ENCODE measurements around the gene EMC6. TPM values are rescaled to one million over a fixed set of nuclear protein-coding genes. Genes with fewer than 3 reads are reported as not detected.

The EMC6 gene
- total and polyA plus RNA-seq, 2 of the 13 experiments (the other 11 are each of a cell fraction or from before 2014, with no cell fraction given), result 45.1 to 47.7 TPM

- TF ChIP-seq ZNF574 (CRISPR knock-in tag; IDR thresholded peaks at IDR 0.05) (0 out of 2 replicates have a peak, but pooled peaks have one; percentile 18), PAXIP1 (CRISPR knock-in tag; conservative IDR thresholded peaks at IDR 0.05) (peak; percentile 24; the same call in 1 of the 2 replicates), ZBTB1 (CRISPR knock-in tag; IDR thresholded peaks at IDR 0.05; ENCODE audit: borderline replicate concordance) (no peak), ZNF280B (CRISPR knock-in tag; IDR thresholded peaks at IDR 0.05; ENCODE audit: borderline replicate concordance) (no peak), ZNF687 (CRISPR knock-in tag; IDR thresholded peaks at IDR 0.05) (peak; percentile 72), ZIK1 (CRISPR knock-in tag; IDR thresholded peaks at IDR 0.05; ENCODE audit: borderline replicate concordance, low read depth) (no peak), HNF4A (CRISPR knock-in tag; IDR thresholded peaks at IDR 0.05) (peak; percentile 30; the same call in 1 of the 2 replicates), ZFAT (CRISPR knock-in tag; conservative IDR thresholded peaks at IDR 0.05) (no peak), NR2C2 (CRISPR knock-in tag; IDR thresholded peaks at IDR 0.05; ENCODE audit: borderline replicate concordance) (peak; percentile 62; the same call in 1 of the 2 replicates), SOX13 (IDR thresholded peaks at IDR 0.05) (no peak), SOX13 (CRISPR knock-in tag; conservative IDR thresholded peaks at IDR 0.05 in 1 of 2, IDR thresholded peaks at IDR 0.05 in 1 of 2) (no peak), SP2 (CRISPR knock-in tag; IDR thresholded peaks at IDR 0.05) (no peak), HOXA3 (CRISPR knock-in tag; IDR thresholded peaks at IDR 0.05) (peak; percentile 28; the same call in 1 of the 2 replicates), ZFP36 (IDR thresholded peaks at IDR 0.05; ENCODE audit: borderline replicate concordance, low read depth, low read length, partially characterized antibody) (no peak), ZNF501 (CRISPR knock-in tag; IDR thresholded peaks at IDR 0.05) (0 out of 2 replicates have a peak, but pooled peaks have one; percentile 17)
These were observed 21.4 kb upstream of the EMC6 start (continued) for GRCh38 chr17:3647251-3647650.

All from HepG2 (cell line).